HG03159 (cell line): ENCODE results near the gene PROSER2.
"Not testable (repeated sequence)": the region's sequence is repeated elsewhere in the genome, so short reads cannot be mapped to it uniquely, and the experiment has no call there.

Experiments used
- ATAC-seq: cut with Tn5 transposase; IDR thresholded peaks from one replicate; pipeline ENCODE4 v1.9.1; 2021; ENCODE audit warnings: mild to moderate bottlenecking, moderate library complexity; ENCODE audit not compliant: unreplicated experiment

Gene PROSER2

GRCh38 chr10:11830836-11831519 lies 7.8 kb downstream of the PROSER2 start:
- no peak for ATAC-seq

DNA sequence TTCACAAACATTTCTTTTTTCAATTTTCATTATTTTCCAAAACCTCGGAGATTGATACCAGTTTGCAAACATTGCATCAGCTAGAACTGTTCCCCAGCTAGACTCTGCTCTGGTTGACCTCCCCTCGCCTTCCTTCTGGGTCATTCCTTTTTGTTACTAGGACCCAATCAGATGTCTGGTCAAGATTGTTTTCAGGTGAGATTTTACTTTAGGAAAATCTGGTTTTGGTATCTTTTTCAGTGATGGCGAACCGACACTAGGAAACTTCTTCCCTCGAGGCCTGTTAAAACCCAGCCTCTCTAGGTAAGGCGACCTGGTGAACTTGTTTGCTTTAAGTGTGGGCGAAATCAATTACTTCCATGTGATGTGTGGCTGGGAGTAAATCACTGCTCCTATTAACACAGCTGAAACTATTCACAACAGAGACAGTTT lies 8.4 kb downstream of the PROSER2 start:
- ATAC-seq, result no peak

- ATAC-seq, result no peak
Observed at GRCh38 chr10:11832042-11832441, 8.9 kb downstream of the PROSER2 start.

DNA sequence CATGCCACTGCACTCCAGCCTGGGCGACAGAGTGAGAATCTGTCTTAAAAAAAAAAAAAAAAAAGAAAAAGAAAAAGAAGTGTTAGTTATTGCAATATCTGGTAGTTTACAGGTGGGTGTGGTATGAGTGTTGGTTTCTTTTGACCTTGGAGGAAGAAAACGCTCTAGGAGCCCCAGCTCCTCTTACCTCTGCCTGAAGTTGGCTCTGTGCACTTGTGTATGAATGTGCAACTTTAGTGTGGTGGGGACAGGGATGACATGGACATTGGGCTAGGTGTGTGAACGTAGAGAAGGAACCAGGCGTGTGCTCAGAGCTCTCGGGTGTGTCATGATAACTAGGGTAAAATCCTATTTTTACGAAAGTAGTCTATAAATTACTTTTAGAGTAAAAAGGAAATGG lies 11.9 kb downstream of the PROSER2 start:
- ATAC-seq, result no peak

DNA sequence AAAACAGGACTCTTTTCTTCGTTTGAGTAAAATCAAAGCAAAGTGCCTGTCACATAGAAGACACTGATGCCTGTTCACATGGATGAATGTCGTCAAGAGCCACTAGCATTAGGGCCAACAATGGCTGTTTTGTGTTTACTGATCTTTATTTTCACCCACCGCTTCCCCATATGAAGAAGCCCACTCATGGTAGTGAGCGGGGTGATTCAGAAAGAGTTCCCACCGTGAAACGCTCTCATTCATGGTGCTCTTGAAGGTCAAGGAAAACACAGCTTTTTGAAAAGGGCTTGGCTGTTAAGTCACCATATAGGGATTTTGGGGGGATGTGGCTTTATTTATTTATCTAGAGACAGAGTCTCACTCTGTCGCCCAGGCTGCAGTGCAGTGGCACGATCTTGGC lies 12.5 kb downstream of the PROSER2 start:
- no peak for ATAC-seq

DNA sequence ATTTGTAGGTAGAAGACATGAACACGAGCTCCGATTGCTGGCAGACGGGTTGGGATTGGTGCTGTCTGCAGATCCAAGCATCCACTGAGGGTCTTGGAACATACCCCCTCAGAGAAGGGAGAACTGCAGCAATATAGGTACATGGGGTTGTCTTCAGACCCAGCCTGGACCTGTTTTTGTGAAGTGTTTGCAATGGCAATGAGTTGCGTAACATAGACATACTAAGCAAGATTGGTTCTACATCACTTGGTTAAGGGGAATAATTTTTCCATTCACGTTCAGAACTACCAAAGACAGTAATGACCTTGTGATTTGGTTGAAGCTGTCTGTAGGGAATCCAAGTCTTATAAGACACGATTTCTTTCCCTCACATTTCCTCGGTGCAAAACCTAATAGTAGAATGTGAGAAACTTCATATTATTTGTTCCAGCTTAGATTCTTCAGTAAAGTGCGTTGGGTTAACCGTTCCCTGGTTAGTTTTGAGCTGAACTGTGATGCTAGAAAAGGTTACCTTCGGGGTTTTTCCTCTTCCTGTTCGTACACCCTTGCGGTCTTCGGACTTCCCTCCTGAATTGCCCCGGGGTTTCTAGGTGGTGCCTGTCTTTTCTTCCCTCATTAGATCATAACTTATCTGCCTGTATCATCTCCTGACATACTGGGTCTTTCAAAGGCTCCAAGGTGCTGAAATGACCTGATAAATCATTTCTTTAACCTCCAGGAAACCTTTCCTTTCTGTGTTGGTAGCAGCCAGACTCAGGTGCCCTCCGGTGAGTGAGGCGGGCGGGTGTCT lies 14.4 kb downstream of the PROSER2 start:
- no peak for ATAC-seq

GRCh38 chr10:11838298-11838852 lies 15.2 kb downstream of the PROSER2 start:
- ATAC-seq, result no peak

- no peak for ATAC-seq
Observed at GRCh38 chr10:11841375-11841774, 18.2 kb downstream of the PROSER2 start.

DNA sequence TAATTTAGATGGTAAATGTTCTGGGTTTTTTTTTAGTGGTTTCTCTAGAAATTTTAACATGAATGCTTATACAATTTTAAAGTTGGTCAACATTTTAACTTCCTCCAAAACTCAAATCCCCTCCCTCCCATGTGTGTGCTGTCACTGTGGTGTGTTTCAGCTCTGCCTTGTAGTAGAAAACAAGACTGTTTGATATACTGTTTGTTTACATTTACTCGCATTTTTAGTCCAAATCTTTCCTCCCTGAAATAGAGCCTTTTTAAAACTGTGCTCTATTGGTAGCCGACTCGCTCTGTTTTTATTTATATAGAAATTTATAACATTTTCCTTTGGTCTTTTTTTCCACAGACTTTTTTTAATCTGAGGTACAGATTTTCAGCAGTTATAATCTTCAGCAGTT lies 19.3 kb downstream of the PROSER2 start:
- no peak for ATAC-seq

- no peak for ATAC-seq
Observed at GRCh38 chr10:11845113-11845512, 22.0 kb downstream of the PROSER2 start.

DNA sequence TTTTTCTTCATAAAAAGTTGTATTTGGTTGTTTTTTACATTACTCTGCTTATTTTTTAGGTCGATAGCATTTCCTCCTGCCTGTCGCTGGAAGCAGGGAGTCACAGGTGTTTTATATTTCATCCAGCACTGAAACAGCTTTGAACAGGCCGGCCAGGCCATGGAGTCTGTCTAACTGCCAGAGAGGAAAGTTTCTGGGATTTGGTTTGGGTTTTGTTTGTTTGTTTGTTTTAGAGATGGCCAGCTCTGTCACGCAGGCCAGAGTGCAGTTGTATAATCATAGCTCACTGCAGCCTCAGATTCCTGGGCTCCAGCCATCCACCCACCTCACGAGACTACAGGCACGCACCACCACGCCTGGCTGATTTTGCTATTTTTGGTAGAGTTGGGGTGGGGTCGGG lies 23.4 kb downstream of the PROSER2 start:
- no peak for ATAC-seq

GRCh38 chr10:11849277-11849676 lies 26.1 kb downstream of the PROSER2 start:
- ATAC-seq, result no peak

- ATAC-seq, result no peak
Observed at GRCh38 chr10:11849911-11850310, 26.8 kb downstream of the PROSER2 start.

- ATAC-seq, result no peak
Observed at GRCh38 chr10:11851910-11852309, 28.8 kb downstream of the PROSER2 start.

- not testable (repeated sequence) for ATAC-seq
Observed at GRCh38 chr10:11852637-11853036, 29.5 kb downstream of the PROSER2 start.

- no peak for ATAC-seq
Observed at GRCh38 chr10:11853468-11853867, 30.3 kb downstream of the PROSER2 start.

DNA sequence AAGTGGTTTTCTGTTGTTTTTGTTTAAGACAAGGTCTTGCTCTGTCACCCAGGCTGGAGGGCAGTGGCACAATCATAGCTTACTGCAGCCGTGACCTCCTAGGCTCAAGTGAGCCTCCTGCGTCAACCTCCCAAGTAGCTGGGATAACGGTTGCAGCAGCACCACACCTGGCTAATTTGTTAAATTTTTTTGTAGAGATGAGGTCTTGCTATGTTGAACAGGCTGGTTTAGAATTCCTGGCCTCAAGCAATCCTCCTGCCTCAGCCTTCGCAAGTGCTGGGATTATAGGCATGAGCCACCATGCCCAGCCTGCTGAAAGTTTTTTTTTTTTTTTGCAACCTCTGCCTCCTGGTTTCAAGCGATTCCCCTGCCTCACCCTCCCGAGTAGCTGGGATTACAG lies 31.1 kb downstream of the PROSER2 start:
- no peak for ATAC-seq

- ATAC-seq, result no peak
Observed at GRCh38 chr10:11856089-11856488, 32.9 kb downstream of the PROSER2 start.

GRCh38 chr10:11856678-11857077 lies 33.5 kb downstream of the PROSER2 start:
- ATAC-seq, result no peak

GRCh38 chr10:11858093-11858492 lies 34.9 kb downstream of the PROSER2 start:
- no peak for ATAC-seq

DNA sequence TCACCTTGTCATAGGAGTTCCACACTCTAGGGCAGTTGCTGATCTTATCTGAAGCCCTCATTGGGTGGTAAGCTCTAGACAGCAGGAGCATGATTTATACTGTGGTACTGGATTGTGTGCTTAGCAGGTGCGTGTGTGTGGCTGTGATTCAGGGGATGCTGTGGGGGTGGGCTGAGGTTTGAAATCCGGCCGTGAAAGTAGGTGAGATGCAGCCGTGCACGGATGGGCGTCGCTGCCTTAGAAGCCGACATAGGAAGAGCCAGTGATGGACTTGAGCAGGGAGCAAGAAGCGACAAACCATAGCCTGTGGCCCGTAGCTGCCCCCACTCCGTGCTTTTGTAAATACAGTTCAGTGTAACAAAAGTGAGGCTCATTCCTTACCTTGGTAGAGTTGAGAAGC lies 38.2 kb downstream of the PROSER2 start:
- no peak for ATAC-seq

- ATAC-seq, result no peak
Observed at GRCh38 chr10:11861811-11862428, 38.8 kb downstream of the PROSER2 start.
